Stomach (tissue), 9 donors: Measurements from ENCODE around the gene PALM. TPM values are rescaled to one million over a fixed set of nuclear protein-coding genes. Genes with fewer than 3 reads are reported as not detected.

Experiments
- DNase-seq, 2 donors: peaks; one replicate each; pipeline versions ENCODE4 v3.0.0 to v3.0.0-alpha.2; 2013 to 2019
- H3K27ac ChIP-seq, 5 donors: fragments of 200-600 bp in 4 of 5; sonication (generic) in 4 of 5; one replicate each; pipeline ENCODE4 v1.5.1; 2013 to 2019; ENCODE audit warnings: mild to moderate bottlenecking in 1 of 5, moderate library complexity in 1 of 5
- H3K27me3 ChIP-seq, 3 donors: fragments of 200-600 bp; sonication (generic); one replicate each; pipeline ENCODE4 v1.5.1; 2017 to 2019; ENCODE audit warnings: mixed run types in 1 of 3
- H3K36me3 ChIP-seq, 4 donors: fragments of 200-600 bp; sonication (generic); 1 replicate in 3 of 4; 2 replicates in 1 of 4; pipeline ENCODE4 v1.5.1; 2016 to 2019
- H3K4me1 ChIP-seq, 4 donors: fragments of 200-600 bp; sonication (generic); one replicate each; pipeline ENCODE4 v1.5.1; 2016 to 2019
- H3K4me3 ChIP-seq, 4 donors: fragments of 200-600 bp; sonication (generic) in 3 of 4; one replicate each; pipeline ENCODE4 v1.5.1; 2016 to 2019; ENCODE audit warnings: mild to moderate bottlenecking in 1 of 4
- H3K9me3 ChIP-seq, 4 donors: fragments of 200-600 bp; sonication (generic); one replicate each; pipeline ENCODE4 v1.5.1; 2016 to 2019
- EP300 ChIP-seq: sonication (generic); formaldehyde crosslinking; IDR thresholded peaks from one replicate; pipeline ENCODE4 v1.6.1; 2017; ENCODE audit warnings: antibody characterized with exemption
- POLR2A ChIP-seq, 4 donors: fragments of 450-650 bp; IDR thresholded peaks; one replicate each; pipeline ENCODE4 v1.6.1; 2016; ENCODE audit warnings: antibody characterized with exemption in 4 of 4, control low read depth in 2 of 4, mild to moderate bottlenecking in 1 of 4, moderate library complexity in 1 of 4
- POLR2AphosphoS5 ChIP-seq, 3 donors: sonication (generic); formaldehyde crosslinking; IDR thresholded peaks; one replicate each; pipeline ENCODE4 v1.6.1; 2016; ENCODE audit warnings: antibody characterized with exemption in 3 of 3
- WGBS, 5 donors: extraction: QIAGEN DNeasy Blood & Tissue Kit in 3 of 5; methylation state at CpG; one replicate each; pipeline versions ENCODE4 v1.1.5 to v1.1.7; 2013 to 2018; 5-methylcytosine and 5-hydroxymethylcytosine counted together
- intact Hi-C: fragments of 100-400 bp; cut with DNase I; formaldehyde crosslinking; loops from one replicate; pipeline ENCODE4 v1.15.1; 2023; ENCODE audit warnings: low total_unique reads
- polyA plus RNA-seq, 3 donors: library from polyadenylated mRNA; stranded (reverse); fragments of 200-250 nt; gene quantifications; one replicate each; pipeline ENCODE4 v1.2.3, GENCODE V29; 2013
- total RNA-seq, 5 donors: library from RNA; depleted of rRNA; stranded (reverse); fragments of >200 nt; gene quantifications; one replicate each; pipeline versions ENCODE4 v1.1.0 to v1.2.3, GENCODE V29; 2014 to 2016
- TF ChIP-seq, protein P1 (sequence below), 7 experiments: fragments of 450-650 bp in 4 of 7; fragments of 200-600 bp in 3 of 7; sonication (generic) in 3 of 7; IDR thresholded peaks; one replicate each; pipeline ENCODE4 v1.5.1; 2016 to 2019; ENCODE audit warnings: antibody characterized with exemption in 7 of 7, control low read depth in 2 of 7, mild to moderate bottlenecking in 1 of 7
- donor health status: healthy with polysubstance abuse.
- donor health status: Bipolar disorder and iron deficiency.
- donor health status: healthy.

Gene PALM
- total and polyA plus RNA-seq, 8 donors = 9.8 to 88.9 (median 13.7) TPM

GRCh38 chr19:679418-680286 is 29.1 kb upstream of the PALM start:
- Histone ChIP-seq H3K36me3 (peaks cover 0 to 9% (median 1%) of the 10 kb centered on the region in 4 donors), H3K27ac (peak overlapping the region; percentile 88 to 98 (median 91)), H3K4me3 (peak overlapping the region; percentile 59 to 94 (median 76)), H3K27me3 (peaks cover 0 to 31% (median 11%) of the 10 kb centered on the region in 3 donors), H3K9me3 (no peaks in the 10 kb centered on the region), H3K4me1 (peaks cover 31 to 54% (median 48%) of the 10 kb centered on the region in 4 donors)
- 4 to 9% (median 5%) methylated on average over 27 to 65 of the region's 69 CpGs for WGBS, 5 donors
- peak; percentile 57 to 95 for DNase-seq
- TF ChIP-seq, protein P1, sequence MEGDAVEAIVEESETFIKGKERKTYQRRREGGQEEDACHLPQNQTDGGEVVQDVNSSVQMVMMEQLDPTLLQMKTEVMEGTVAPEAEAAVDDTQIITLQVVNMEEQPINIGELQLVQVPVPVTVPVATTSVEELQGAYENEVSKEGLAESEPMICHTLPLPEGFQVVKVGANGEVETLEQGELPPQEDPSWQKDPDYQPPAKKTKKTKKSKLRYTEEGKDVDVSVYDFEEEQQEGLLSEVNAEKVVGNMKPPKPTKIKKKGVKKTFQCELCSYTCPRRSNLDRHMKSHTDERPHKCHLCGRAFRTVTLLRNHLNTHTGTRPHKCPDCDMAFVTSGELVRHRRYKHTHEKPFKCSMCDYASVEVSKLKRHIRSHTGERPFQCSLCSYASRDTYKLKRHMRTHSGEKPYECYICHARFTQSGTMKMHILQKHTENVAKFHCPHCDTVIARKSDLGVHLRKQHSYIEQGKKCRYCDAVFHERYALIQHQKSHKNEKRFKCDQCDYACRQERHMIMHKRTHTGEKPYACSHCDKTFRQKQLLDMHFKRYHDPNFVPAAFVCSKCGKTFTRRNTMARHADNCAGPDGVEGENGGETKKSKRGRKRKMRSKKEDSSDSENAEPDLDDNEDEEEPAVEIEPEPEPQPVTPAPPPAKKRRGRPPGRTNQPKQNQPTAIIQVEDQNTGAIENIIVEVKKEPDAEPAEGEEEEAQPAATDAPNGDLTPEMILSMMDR (IDR thresholded peaks at IDR 0.05) = no peak
- TF ChIP-seq POLR2AphosphoS5 (IDR thresholded peaks at IDR 0.05) (peak; percentile 35 to 46 (median 42)), EP300 (peak; percentile 64), POLR2A (IDR thresholded peaks at IDR 0.05) (no peak)
- intact Hi-C loops = no loop called here

DNA sequence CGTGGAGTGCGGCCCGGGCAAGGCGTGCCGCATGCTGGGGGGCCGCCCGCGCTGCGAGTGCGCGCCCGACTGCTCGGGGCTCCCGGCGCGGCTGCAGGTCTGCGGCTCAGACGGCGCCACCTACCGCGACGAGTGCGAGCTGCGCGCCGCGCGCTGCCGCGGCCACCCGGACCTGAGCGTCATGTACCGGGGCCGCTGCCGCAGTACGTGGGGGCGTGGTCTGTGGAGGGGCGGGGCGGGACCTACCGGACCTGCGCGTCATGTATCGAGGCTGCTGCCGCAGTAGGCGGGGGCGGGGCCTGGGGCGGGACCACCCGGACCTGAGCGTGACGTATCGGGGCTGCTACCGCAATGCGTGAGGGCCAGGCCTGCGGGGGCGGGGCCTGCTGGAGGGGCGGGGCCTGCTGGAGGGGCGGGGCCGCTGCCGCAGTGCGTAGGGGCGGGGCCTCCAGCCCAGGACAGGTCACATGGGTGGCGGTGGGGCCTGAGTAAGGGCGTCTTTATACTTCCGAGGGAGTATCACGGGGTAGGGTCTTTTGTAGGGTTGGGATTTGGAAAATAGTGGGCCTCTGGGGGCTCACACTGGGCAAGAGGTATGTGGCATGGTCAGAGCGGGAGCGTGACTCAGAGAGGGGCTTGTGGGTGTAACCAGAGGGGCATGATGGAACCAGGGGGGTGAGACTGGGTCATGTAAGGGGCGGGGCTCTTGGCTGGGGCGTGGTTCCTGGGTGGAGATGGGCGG is 28.3 kb upstream of the PALM start:
- H3K27me3 ChIP-seq = peaks cover 0 to 23% (median 11%) of the 10 kb centered on the region in 3 donors
- H3K4me1 ChIP-seq = peaks cover 31 to 51% (median 45%) of the 10 kb centered on the region in 4 donors
- peaks cover 0 to 9% (median 1%) of the 10 kb centered on the region in 4 donors for H3K36me3 ChIP-seq
- TF ChIP-seq, protein P1 (IDR thresholded peaks at IDR 0.05) = peak in 3 of 7 experiments; percentile 27 to 67 (median 40)
- TF ChIP-seq POLR2A (IDR thresholded peaks at IDR 0.05) = no peak
- TF ChIP-seq POLR2AphosphoS5 (IDR thresholded peaks at IDR 0.05) = peak; percentile 91 to 93 (median 93)
- no peaks in the 10 kb centered on the region for H3K9me3 ChIP-seq
- DNase-seq = peak; percentile 100
- intact Hi-C loops = no loop called here
- peak overlapping the region; percentile 59 to 94 (median 76) for H3K4me3 ChIP-seq
- WGBS, 5 donors = 0 to 1% (median 1%) methylated on average over 15 to 70 of the region's 70 CpGs
- peak overlapping the region; percentile 88 to 98 (median 91) for H3K27ac ChIP-seq

GRCh38 chr19:681029-682019 is 27.4 kb upstream of the PALM start:
- no peak for TF ChIP-seq POLR2AphosphoS5 (IDR thresholded peaks at IDR 0.05)
- no peak for TF ChIP-seq POLR2A (IDR thresholded peaks at IDR 0.05)
- TF ChIP-seq, protein P1 (IDR thresholded peaks at IDR 0.05) = no peak
- TF ChIP-seq EP300 = no peak
- 59 to 70% (median 67%) methylated on average over 46 to 54 of the region's 54 CpGs for WGBS, 5 donors
- Histone ChIP-seq H3K27ac (peak overlapping the region; percentile 88 to 98 (median 91)), H3K27me3 (peaks cover 0 to 16% (median 10%) of the 10 kb centered on the region in 3 donors), H3K4me3 (peak overlapping the region; percentile 31 to 81 (median 66)), H3K4me1 (peaks cover 29 to 44% (median 38%) of the 10 kb centered on the region in 4 donors), H3K9me3 (no peaks in the 10 kb centered on the region), H3K36me3 (peaks cover 0 to 9% (median 1%) of the 10 kb centered on the region in 4 donors)
- peak in 1 of 2 donors; percentile 90 for DNase-seq
- intact Hi-C loops = no loop called here
